A375 (cell line): ENCODE data around the gene TRABD2B. TPM values are rescaled to one million over a fixed set of nuclear protein-coding genes. Genes with fewer than 3 reads are reported as not detected.

Experiments
- total RNA-seq: library from RNA; depleted of rRNA; stranded (reverse); fragments of >200 nt; shearing (Covaris generic); gene quantifications from 2 replicates; pipeline ENCODE4 v1.2.3, GENCODE V29; 2014; rRNA removed

Gene TRABD2B
- total RNA-seq: 0.16 and 0.26 TPM in 2 replicates

DNA sequence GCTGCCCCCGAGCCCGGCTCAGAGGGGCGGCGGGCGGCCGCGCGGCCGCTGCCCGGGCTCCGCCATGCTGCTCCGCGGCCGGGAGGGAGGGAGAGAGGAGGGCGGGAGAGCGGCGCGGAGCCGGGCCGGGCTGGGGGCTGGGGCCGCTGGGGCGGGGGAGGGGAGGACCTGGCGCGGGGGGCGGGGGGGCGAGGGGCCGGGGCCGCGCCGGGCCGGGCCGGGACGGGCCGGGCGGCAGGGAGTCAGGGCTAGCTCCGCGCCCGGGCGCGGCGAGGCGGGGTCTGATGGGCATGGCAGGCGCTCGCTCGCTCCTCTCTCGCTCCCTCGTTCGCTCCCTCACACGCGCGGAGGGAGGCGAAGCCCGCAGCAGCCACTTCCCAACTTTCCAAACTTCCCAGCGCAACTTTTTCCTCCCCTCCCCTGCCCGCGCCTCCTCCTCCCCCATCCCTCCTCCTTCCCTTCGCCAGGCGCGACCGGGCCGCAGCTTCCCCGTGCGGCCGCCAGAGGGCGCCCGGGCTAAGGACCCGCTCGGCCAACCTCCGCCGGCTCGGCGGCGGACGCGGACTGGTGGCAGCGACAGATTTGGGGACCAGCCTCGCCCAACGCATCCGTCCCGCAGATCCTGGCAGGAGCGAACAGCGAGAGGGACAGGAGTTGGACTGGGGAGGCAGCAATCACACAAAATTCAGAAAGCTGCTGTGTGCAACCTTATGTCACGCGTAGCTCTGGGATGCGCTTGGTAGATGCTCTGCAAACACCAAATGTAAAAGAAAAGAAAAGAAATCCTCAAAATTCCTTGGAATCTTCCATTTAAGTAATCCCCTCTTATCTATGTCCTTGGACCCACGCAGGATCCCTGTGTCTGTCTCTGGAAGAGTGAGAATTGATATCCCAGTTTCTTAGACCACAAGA lies at the start of gene TRABD2B:
Gene TRABD2B (minus strand): TSS at position 97 of the 912 bp plus-strand sequence.

Other genes starting within 250 kb of the TRABD2B start
- gene SLC5A9, start 225.3 kb upstream of the TRABD2B start, total RNA-seq: not detected in 2 replicates